ENCODE data around the gene MBD3L1.

MBD3L1 gene

GRCh38 chr19:8877854-8878705 is 45.9 kb downstream of the MBD3L1 start:
- TF ChIP-seq CTCF (IDR thresholded peaks at IDR 0.05; ENCODE audit: low read depth, low read length), result no peak
- no peak for DNase-seq (ENCODE audit: low read depth in 2 of 2)
- no peak overlapping the region for H3K4me3 ChIP-seq (replicated peaks in 1 of 2; ENCODE audit: low read depth in 2 of 2, low read length in 2 of 2)

GRCh38 chr19:8880868-8881488 is 48.8 kb downstream of the MBD3L1 start:
- no peak for TF ChIP-seq CTCF (IDR thresholded peaks at IDR 0.05; ENCODE audit: low read depth, low read length)
- no peak for DNase-seq (ENCODE audit: low read depth in 2 of 2)
- H3K4me3 ChIP-seq (replicated peaks in 1 of 2; ENCODE audit: low read depth in 2 of 2, low read length in 2 of 2), result no peak overlapping the region

GRCh38 chr19:8881512-8881911 is 49.3 kb downstream of the MBD3L1 start:
- H3K4me3 ChIP-seq (replicated peaks in 1 of 2; ENCODE audit: low read depth in 2 of 2, low read length in 2 of 2), result no peak overlapping the region
- DNase-seq (ENCODE audit: low read depth in 2 of 2), result no peak
- no peak for TF ChIP-seq CTCF (IDR thresholded peaks at IDR 0.05; ENCODE audit: low read depth, low read length)

GRCh38 chr19:8884416-8884815 is 52.2 kb downstream of the MBD3L1 start:
- H3K4me3 ChIP-seq (replicated peaks in 1 of 2; ENCODE audit: low read depth in 2 of 2, low read length in 2 of 2), result no peak overlapping the region
- no peak for TF ChIP-seq CTCF (IDR thresholded peaks at IDR 0.05; ENCODE audit: low read depth, low read length)
- no peak for DNase-seq (ENCODE audit: low read depth in 2 of 2)

- no peak for DNase-seq (ENCODE audit: low read depth in 2 of 2)
- H3K4me3 ChIP-seq (replicated peaks in 1 of 2; ENCODE audit: low read depth in 2 of 2, low read length in 2 of 2), result no peak overlapping the region
- no peak for TF ChIP-seq CTCF (IDR thresholded peaks at IDR 0.05; ENCODE audit: low read depth, low read length)
Measured at GRCh38 chr19:8887364-8887763, 55.2 kb downstream of the MBD3L1 start.

- DNase-seq (ENCODE audit: low read depth in 2 of 2), result no peak
- no peak overlapping the region for H3K4me3 ChIP-seq (replicated peaks in 1 of 2; ENCODE audit: low read depth in 2 of 2, low read length in 2 of 2)
- TF ChIP-seq CTCF (IDR thresholded peaks at IDR 0.05; ENCODE audit: low read depth, low read length), result no peak
Measured at GRCh38 chr19:8890260-8890659, 58.1 kb downstream of the MBD3L1 start.
